ENCODE measurements around the gene SNORC. TPM values are rescaled to one million over a fixed set of nuclear protein-coding genes. Genes with fewer than 3 reads are reported as not detected.
"Not testable (repeated sequence)": the region's sequence is repeated elsewhere in the genome, so short reads cannot be mapped to it uniquely, and the experiment has no call there.

The SNORC gene
- total RNA-seq, 6 experiments from 2014 or later: 0.55 to 1.2 (median 0.67) TPM

GRCh38 chr2:232846055-232846454 is 24.0 kb upstream of the SNORC start:
- H3K36me3 Mint-ChIP-seq (ENCODE audit: low read depth): peaks cover 30% of the 10 kb centered on the region
- H3K9me3 Mint-ChIP-seq: no peaks in the 10 kb centered on the region
- H3K4me1 Mint-ChIP-seq (ENCODE audit: low read depth): no peaks in the 10 kb centered on the region
- no peak overlapping the region for H3K4me3 Mint-ChIP-seq
- DNase-seq: no peak
- no peaks in the 10 kb centered on the region for H3K27me3 Mint-ChIP-seq (ENCODE audit: insufficient read depth)
- TF ChIP-seq, protein P1, sequence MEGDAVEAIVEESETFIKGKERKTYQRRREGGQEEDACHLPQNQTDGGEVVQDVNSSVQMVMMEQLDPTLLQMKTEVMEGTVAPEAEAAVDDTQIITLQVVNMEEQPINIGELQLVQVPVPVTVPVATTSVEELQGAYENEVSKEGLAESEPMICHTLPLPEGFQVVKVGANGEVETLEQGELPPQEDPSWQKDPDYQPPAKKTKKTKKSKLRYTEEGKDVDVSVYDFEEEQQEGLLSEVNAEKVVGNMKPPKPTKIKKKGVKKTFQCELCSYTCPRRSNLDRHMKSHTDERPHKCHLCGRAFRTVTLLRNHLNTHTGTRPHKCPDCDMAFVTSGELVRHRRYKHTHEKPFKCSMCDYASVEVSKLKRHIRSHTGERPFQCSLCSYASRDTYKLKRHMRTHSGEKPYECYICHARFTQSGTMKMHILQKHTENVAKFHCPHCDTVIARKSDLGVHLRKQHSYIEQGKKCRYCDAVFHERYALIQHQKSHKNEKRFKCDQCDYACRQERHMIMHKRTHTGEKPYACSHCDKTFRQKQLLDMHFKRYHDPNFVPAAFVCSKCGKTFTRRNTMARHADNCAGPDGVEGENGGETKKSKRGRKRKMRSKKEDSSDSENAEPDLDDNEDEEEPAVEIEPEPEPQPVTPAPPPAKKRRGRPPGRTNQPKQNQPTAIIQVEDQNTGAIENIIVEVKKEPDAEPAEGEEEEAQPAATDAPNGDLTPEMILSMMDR (IDR thresholded peaks at IDR 0.05): no peak
- no peak overlapping the region for H3K27ac Mint-ChIP-seq

DNA sequence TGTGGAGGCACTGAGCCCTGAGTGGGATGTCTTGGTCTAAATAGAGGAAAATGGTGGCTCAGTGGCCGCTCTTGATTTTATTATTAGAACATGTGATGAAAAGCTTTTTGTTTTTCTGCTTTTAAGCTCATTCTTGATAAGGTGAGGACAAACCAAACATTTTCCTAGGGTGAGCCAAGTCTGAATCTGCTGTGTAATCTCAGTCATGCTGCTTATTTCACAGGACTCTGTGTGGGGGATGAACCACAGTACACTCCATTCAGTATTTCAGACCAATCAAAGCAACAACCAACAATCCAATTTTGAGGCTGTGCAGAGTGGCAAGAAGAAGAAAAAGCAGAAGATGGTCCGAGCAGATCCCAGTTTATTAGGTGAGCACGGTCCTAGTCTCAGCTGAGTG is 20.0 kb upstream of the SNORC start:
- Mint-ChIP-seq H3K4me1 (ENCODE audit: low read depth) (peaks cover 37% of the 10 kb centered on the region), H3K27me3 (ENCODE audit: insufficient read depth) (no peaks in the 10 kb centered on the region), H3K9me3 (no peaks in the 10 kb centered on the region), H3K4me3 (no peak overlapping the region), H3K36me3 (ENCODE audit: low read depth) (peaks cover 29% of the 10 kb centered on the region), H3K27ac (peak overlapping the region; percentile 13)
- no peak for DNase-seq
- TF ChIP-seq, protein P1 (IDR thresholded peaks at IDR 0.05): no peak

GRCh38 chr2:232852081-232852480 is 18.0 kb upstream of the SNORC start:
- H3K9me3 Mint-ChIP-seq; H3K27me3 Mint-ChIP-seq (ENCODE audit: insufficient read depth); H3K4me3 Mint-ChIP-seq: not testable (repeated sequence)
- Mint-ChIP-seq H3K27ac (peak overlapping the region; percentile 47; the same call in 1 of the 2 replicates), H3K4me1 (ENCODE audit: low read depth) (peaks cover 57% of the 10 kb centered on the region), H3K36me3 (ENCODE audit: low read depth) (peaks cover 35% of the 10 kb centered on the region)
- peak; percentile 26 for DNase-seq

GRCh38 chr2:232852676-232853075 is 17.4 kb upstream of the SNORC start:
- no peak for DNase-seq

GRCh38 chr2:232854082-232854481 is 16.0 kb upstream of the SNORC start:
- DNase-seq: peak; percentile 83
- no peaks in the 10 kb centered on the region for H3K9me3 Mint-ChIP-seq
- H3K4me3 Mint-ChIP-seq: 0 out of 2 replicates have a peak overlapping the region, but pooled peaks have one; percentile 0
- H3K4me1 Mint-ChIP-seq (ENCODE audit: low read depth): peaks cover 62% of the 10 kb centered on the region
- H3K27me3 Mint-ChIP-seq (ENCODE audit: insufficient read depth): peaks cover 3% of the 10 kb centered on the region
- H3K27ac Mint-ChIP-seq: 0 out of 2 replicates have a peak overlapping the region, but pooled peaks have one; percentile 4
- peaks cover 41% of the 10 kb centered on the region for H3K36me3 Mint-ChIP-seq (ENCODE audit: low read depth)
- TF ChIP-seq, protein P1 (IDR thresholded peaks at IDR 0.05): no peak

More at GRCh38 chr2:232852676-232853075, 17.4 kb upstream of the SNORC start:
- no peaks in the 10 kb centered on the region for H3K9me3 Mint-ChIP-seq
- H3K27me3 Mint-ChIP-seq (ENCODE audit: insufficient read depth): peaks cover 3% of the 10 kb centered on the region
- no peak overlapping the region for H3K4me3 Mint-ChIP-seq
- TF ChIP-seq, protein P1 (IDR thresholded peaks at IDR 0.05): no peak
- no peak overlapping the region for H3K27ac Mint-ChIP-seq
- peaks cover 62% of the 10 kb centered on the region for H3K4me1 Mint-ChIP-seq (ENCODE audit: low read depth)
- H3K36me3 Mint-ChIP-seq (ENCODE audit: low read depth): peaks cover 37% of the 10 kb centered on the region

DNA sequence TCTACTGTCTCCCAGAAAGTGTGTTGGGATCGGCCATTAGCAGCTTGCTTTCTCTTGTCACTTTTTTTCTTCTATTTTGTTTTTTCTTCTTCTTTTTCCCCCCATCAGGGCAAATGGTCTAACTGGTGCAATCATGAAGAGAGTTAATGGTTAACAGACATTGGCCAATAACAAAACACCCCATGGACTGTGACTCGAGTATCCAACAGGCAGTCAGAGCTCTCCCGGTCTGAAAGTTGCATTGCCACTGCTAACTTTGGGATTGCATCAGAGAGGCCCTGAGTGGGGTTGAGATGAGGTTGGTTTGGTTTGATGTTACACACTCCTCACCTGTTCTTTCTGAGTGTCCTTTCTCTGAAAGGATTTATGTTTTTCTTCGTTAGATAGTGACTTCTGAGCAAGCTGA is 12.9 kb upstream of the SNORC start:
- 0 out of 2 replicates have a peak overlapping the region, but pooled peaks have one; percentile 35 for H3K27ac Mint-ChIP-seq
- H3K4me1 Mint-ChIP-seq (ENCODE audit: low read depth): peaks cover 62% of the 10 kb centered on the region
- no peaks in the 10 kb centered on the region for H3K9me3 Mint-ChIP-seq

More for the DNA sequence above, 12.9 kb upstream of the SNORC start:
- DNase-seq: no peak
- H3K36me3 Mint-ChIP-seq (ENCODE audit: low read depth): peaks cover 43% of the 10 kb centered on the region
- TF ChIP-seq, protein P1 (IDR thresholded peaks at IDR 0.05): no peak
- peaks cover 3% of the 10 kb centered on the region for H3K27me3 Mint-ChIP-seq (ENCODE audit: insufficient read depth)
- no peak overlapping the region; the same call in 1 of the 2 replicates for H3K4me3 Mint-ChIP-seq

Data from HFFc6 (cell line).